Gastroesophageal sphincter (tissue), 3 donors: ENCODE data around the gene SND1.

Source experiments
- CTCF ChIP-seq, 4 experiments: fragments of 200-600 bp in 2 of 4; fragments of 450-650 bp in 2 of 4; sonication (generic) in 1 of 4; IDR thresholded peaks; one replicate each; pipeline ENCODE4 v1.5.1; 2017 to 2019; ENCODE audit warnings: antibody characterized with exemption in 4 of 4, mild to moderate bottlenecking in 2 of 4, moderate library complexity in 2 of 4
- POLR2A ChIP-seq, 2 donors: fragments of 450-650 bp; IDR thresholded peaks; one replicate each; pipeline ENCODE4 v1.6.1; 2017; ENCODE audit warnings: antibody characterized with exemption in 2 of 2, mild to moderate bottlenecking in 2 of 2, moderate library complexity in 1 of 2
- POLR2AphosphoS5 ChIP-seq: sonication (generic); formaldehyde crosslinking; IDR thresholded peaks from one replicate; pipeline ENCODE4 v1.6.1; 2017; ENCODE audit warnings: antibody characterized with exemption

GRCh38 chr7:127648986-127649385, 3.0 kb upstream of the SND1 start:
- TF ChIP-seq CTCF (IDR thresholded peaks at IDR 0.05) (no peak), POLR2A (IDR thresholded peaks at IDR 0.05) (no peak), POLR2AphosphoS5 (no peak)
